ENCODE data around the gene CPNE8.

CPNE8 gene

GRCh38 chr12:38690646-38691045, 214.7 kb downstream of the CPNE8 start:
- TF ChIP-seq CEBPB (IDR thresholded peaks at IDR 0.05), result no peak
- no peak for TF ChIP-seq EGR1 (IDR thresholded peaks at IDR 0.05)
- no peak for TF ChIP-seq CREB1 (IDR thresholded peaks at IDR 0.05; ENCODE audit: low read depth)
- no peak for TF ChIP-seq FOXM1 (IDR thresholded peaks at IDR 0.05; ENCODE audit: borderline replicate concordance, low read depth)
- no peak for TF ChIP-seq REST (IDR thresholded peaks at IDR 0.05; ENCODE audit: low read depth)
- TF ChIP-seq EP300 (IDR thresholded peaks at IDR 0.05; ENCODE audit: borderline replicate concordance), result no peak
- no peak for TF ChIP-seq TAF1 (IDR thresholded peaks at IDR 0.05; ENCODE audit: low read depth)
- no peak for TF ChIP-seq MAX (IDR thresholded peaks at IDR 0.05)
- TF ChIP-seq NFIC (IDR thresholded peaks at IDR 0.05), result no peak
- TF ChIP-seq ZBTB7A (IDR thresholded peaks at IDR 0.05; ENCODE audit: low read depth), result no peak
- TF ChIP-seq TEAD4 (IDR thresholded peaks at IDR 0.05), result no peak
- no peak for TF ChIP-seq YY1 (IDR thresholded peaks at IDR 0.05; ENCODE audit: low read depth)
- TF ChIP-seq USF1 (IDR thresholded peaks at IDR 0.05), result no peak
- no peak for TF ChIP-seq RAD21 (IDR thresholded peaks at IDR 0.05; ENCODE audit: low read depth)
- no peak for TF ChIP-seq TCF12 (IDR thresholded peaks at IDR 0.05; ENCODE audit: low read depth)

GRCh38 chr12:38689704-38690103, 215.7 kb downstream of the CPNE8 start:
- TF ChIP-seq RAD21 (IDR thresholded peaks at IDR 0.05; ENCODE audit: low read depth), result no peak
- TF ChIP-seq ZBTB7A (IDR thresholded peaks at IDR 0.05; ENCODE audit: low read depth), result no peak
- TF ChIP-seq YY1 (IDR thresholded peaks at IDR 0.05; ENCODE audit: low read depth), result no peak

GRCh38 chr12:38689195-38689594, 216.2 kb downstream of the CPNE8 start:
- TF ChIP-seq YY1 (IDR thresholded peaks at IDR 0.05; ENCODE audit: low read depth) (no peak), EGR1 (IDR thresholded peaks at IDR 0.05) (no peak), REST (IDR thresholded peaks at IDR 0.05; ENCODE audit: low read depth) (no peak), TAF1 (IDR thresholded peaks at IDR 0.05; ENCODE audit: low read depth) (no peak), TCF12 (IDR thresholded peaks at IDR 0.05; ENCODE audit: low read depth) (no peak), TEAD4 (IDR thresholded peaks at IDR 0.05) (no peak), CREB1 (IDR thresholded peaks at IDR 0.05; ENCODE audit: low read depth) (no peak), FOXM1 (IDR thresholded peaks at IDR 0.05; ENCODE audit: borderline replicate concordance, low read depth) (no peak), ZBTB7A (IDR thresholded peaks at IDR 0.05; ENCODE audit: low read depth) (no peak), RAD21 (IDR thresholded peaks at IDR 0.05; ENCODE audit: low read depth) (no peak), EP300 (IDR thresholded peaks at IDR 0.05; ENCODE audit: borderline replicate concordance) (no peak), MAX (IDR thresholded peaks at IDR 0.05) (no peak), NFIC (IDR thresholded peaks at IDR 0.05) (no peak), USF1 (IDR thresholded peaks at IDR 0.05) (no peak), CEBPB (IDR thresholded peaks at IDR 0.05) (no peak)

- TF ChIP-seq ZBTB7A (IDR thresholded peaks at IDR 0.05; ENCODE audit: low read depth) (no peak), YY1 (IDR thresholded peaks at IDR 0.05; ENCODE audit: low read depth) (no peak), TAF1 (IDR thresholded peaks at IDR 0.05; ENCODE audit: low read depth) (no peak), NFIC (IDR thresholded peaks at IDR 0.05) (no peak), USF1 (IDR thresholded peaks at IDR 0.05) (no peak), MAX (IDR thresholded peaks at IDR 0.05) (no peak), CREB1 (IDR thresholded peaks at IDR 0.05; ENCODE audit: low read depth) (no peak), REST (IDR thresholded peaks at IDR 0.05; ENCODE audit: low read depth) (no peak), CEBPB (IDR thresholded peaks at IDR 0.05) (no peak)
These were observed 222.9 kb downstream of the CPNE8 start for GRCh38 chr12:38682521-38682920.

Data from Ishikawa (cell line).